CD4-positive, alpha-beta T cell treated with Interleukin-17A for 4 hours (primary cell): ENCODE measurements around the gene PFN1.
A peak's percentile ranks its signal among the peaks of the same experiment; 100 is the strongest.

Experiments used
- DNase-seq: peaks from one replicate; pipeline ENCODE4 v3.0.0-alpha.2; 2020; ENCODE audit warnings: mixed read lengths

Gene PFN1

GRCh38 chr17:4948166-4948930 lies at the start of gene PFN1:
PFN1 (minus strand) TSS chr17:4948530; CDS start chr17:4948394, 136 bp downstream.
- DNase-seq = peak; percentile 97

GRCh38 chr17:4997302-4998026 lies 49.1 kb upstream of the PFN1 start, which contains the start of the genes INCA1 and KIF1C:
INCA1 (minus strand) TSS chr17:4997522; CDS start chr17:4994437, 3,085 bp downstream.
KIF1C (plus strand) TSS chr17:4997950; CDS start chr17:5000247, 2,297 bp downstream.
- DNase-seq = peak; percentile 93

DNA sequence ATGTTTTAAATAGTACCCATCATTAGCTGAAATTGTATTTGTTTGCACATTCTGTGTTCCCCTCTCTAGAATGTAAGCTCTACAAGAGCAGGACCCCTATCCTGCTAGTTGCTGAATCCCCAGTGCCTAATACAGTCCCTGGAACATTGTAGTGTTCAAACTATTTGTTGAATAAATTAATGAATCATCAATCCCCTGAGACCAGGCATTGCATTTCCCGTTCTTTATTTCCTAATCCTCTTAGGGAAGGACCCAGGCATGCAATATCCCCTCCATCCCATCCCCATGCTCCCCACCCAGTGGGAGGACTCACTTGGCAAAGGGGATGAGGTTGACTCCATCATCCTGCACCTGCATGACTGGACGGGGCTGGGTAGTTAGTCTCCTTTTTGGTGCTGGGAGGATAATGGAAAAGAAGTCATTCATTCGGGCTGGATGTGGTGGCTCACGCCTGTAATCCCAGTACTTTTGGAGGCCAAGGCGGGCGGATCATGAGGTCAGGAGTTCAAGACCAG lies 45.8 kb upstream of the PFN1 start:
- no peak for DNase-seq

DNA sequence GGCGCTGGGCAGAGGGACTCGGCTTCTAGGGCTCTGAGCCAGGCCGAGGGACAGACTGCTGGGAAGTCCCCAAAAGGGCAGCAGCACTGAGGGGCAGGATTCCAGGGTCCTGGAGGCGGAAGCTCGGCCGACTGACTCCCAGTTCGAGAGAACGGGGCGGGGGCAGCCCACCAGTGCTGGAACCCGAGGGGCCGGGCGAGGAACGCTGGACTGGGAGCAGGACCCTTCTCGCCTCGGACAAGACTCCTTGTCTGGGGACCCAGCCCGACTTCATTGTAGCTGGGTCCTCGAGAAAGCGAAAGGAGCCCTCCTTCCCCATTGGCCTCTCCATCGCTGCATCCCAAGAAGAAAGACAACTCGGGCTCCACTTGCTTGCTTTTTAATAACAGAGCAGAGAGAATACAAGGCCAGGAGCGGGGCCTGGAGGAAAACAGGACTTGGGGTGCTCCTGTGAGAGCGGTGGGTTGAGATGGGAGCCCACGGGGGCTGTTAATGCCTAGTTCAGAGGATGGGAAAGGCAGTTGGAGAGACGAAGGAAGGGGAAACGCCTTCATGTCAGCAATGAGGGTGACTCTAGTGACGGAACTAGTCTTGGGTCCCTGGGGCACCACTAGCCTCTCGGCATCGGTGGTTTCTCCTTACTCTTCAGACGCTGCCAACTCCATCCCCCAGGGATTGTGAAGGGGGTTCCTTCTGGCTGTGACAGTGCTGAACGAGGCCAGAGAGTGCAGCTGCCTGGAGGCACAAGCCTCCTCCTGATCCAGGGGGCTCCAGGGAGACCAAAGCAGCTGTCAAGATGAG lies 39.6 kb upstream of the PFN1 start:
- peak; percentile 13 for DNase-seq

- DNase-seq = peak; percentile 92
These were observed 38.8 kb upstream of the PFN1 start, which contains the start of gene CAMTA2 for GRCh38 chr17:4986951-4987766. CAMTA2 (minus strand) TSS chr17:4987675; CDS start chr17:4986222, 1,453 bp downstream.

GRCh38 chr17:4986403-4986802 lies 38.1 kb upstream of the PFN1 start:
- DNase-seq = no peak

- no peak for DNase-seq
These were observed 34.0 kb upstream of the PFN1 start for GRCh38 chr17:4982305-4982704.

DNA sequence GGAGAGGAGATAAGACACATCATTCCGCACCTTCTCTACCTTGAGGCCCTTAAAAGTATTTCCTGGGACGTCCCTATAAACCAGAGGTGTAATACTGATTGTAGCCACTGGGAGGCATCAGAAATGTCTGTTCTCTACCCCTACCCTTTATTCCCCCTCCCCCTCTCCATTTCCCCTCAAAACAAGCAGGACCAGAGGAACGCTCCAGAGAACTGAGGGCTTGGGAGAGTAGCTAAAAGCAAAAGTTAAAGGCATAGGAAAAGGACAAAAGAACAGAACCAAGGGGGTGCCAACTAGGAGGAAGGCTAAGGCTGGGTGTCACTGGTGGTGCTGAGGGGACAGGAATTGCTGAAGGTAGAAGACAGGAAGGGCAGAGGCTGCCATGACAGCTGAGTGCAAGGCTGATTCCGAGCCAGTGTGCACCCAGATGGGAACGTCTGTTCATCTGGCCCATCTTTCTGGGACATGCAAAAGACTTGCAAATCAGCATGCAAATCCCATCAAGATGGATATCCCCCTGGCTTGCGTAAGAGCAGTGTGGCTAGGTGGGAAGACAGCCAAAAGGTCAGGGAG lies 32.4 kb upstream of the PFN1 start:
- peak; percentile 69 for DNase-seq

GRCh38 chr17:4978726-4979125 lies 30.4 kb upstream of the PFN1 start:
- no peak for DNase-seq

DNA sequence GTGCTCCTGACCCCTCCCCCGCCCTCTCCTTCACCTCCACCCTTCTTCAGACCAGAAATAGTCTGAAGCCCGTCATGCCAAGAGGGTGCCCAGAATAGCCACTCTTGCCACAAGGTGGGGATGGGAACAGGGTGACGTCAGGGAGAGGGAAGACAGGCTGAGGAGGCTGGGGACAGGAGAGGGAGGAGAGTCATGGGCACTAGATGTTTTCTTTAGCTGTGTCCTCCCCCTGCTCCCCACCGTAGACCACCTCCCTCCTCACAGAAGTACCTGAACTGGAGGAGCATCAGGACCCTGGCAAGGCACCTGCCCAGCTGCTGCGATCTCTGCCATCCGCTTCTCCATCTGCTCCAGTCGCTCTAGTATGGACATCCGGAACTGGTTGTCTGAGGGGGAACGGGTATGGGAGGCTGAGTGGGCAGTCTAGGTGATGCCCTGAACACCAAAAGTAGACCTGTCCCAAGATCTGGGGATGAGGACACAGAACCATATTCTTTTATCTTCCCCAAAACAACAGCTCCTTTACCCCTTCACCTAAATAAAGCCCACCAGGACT lies 25.9 kb upstream of the PFN1 start:
- no peak for DNase-seq

DNA sequence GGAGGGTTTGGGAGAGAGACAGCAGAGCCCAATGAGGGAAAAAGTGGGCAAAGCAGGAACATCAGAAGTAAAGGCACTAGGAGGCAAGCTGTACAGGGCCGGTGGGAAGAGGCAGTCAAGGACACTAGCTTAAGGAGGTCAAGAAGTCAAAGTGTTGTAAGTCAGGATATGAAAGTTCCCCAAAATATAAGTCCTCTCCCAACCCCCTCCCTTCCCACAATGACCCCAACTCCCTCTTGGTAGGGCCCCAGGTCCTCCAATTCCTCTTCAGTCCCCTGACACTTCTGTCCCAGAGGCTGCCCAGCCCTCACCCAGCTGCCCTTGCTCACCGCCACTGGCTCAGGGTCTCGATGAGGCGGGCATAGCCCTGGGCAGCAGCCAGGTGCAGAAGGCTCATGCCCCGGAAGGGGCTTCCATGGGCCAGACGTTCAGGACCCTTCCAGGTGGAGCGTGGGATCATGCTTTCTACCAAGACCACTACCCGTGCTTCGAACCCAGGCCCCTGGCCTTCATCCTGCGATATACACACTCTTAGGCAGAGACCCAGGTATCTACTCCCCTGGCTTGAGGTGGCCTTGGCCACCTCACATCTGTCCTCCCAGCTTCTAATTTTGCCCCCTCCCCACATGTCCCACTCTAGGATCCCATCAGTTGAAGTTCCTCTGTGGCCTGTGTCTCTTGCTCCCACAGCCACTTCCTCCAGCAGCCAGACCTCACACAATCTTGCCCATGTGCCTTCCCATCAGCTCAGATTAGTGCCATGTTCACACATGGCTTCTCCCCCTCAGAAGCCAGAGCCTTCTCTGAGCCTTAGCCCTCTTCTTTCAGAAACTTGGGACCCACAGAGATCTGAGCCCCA lies 25.2 kb upstream of the PFN1 start:
- DNase-seq = no peak

DNA sequence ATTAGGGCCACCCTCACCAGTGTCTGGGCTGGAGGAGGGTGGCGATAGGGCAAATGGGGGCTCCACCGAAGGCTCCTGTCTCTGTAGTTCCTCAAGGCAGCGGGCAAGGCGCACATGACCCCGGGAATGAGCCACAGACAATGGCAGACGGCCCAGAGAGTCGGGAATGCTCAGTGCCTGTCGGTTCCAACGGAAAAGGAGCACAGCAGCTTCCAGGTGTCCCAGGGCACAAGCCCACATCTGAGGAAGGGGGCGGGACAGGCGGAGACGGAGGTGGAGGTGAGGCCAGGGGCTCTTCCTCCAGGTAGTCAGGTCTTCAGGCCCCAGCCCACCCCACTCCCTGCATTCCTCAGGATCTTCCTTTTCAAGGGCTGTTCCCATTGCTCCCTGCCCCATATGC lies 24.4 kb upstream of the PFN1 start:
- no peak for DNase-seq

DNA sequence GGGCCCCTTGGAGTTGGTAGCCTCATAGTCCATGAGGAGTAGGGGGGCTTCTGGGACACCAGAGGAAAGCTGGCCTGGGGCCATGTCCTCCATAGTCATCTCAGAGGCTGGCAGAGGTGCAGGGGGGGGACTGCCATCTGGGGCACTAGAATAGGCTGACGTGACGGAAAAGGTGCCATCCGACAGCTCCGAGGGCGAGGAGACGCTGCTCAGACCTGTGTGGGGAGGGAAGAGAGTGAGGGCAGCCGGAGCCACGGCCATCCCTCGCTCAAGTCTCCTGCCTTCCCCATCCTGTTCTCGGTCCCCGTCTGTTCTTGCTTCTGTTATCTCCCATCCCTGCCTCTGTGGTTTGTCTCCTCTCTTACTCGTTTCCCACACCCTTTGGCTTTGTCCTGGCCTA lies 24.0 kb upstream of the PFN1 start:
- no peak for DNase-seq

GRCh38 chr17:4971826-4972225 lies 23.5 kb upstream of the PFN1 start:
- no peak for DNase-seq

DNA sequence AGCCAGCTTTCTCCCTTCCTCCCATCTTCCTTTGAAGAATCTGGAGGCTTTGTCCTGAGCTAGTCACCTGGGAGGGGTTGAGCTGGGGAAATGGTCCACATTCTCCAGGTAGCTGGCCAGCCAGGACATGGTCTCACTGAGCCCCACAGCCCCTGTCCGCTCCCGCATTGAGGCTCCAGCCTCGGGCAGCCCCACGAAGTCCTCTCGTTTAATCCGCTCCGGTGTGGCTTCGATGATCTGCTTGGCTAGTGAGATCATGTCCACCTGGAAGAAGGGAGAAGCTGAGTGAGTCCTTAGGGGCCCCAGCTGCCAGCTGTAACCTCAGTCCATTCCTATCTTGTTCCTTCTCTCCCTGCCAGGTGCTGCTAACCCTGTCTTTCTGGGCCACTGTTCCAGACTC lies 21.9 kb upstream of the PFN1 start:
- DNase-seq = no peak

GRCh38 chr17:4969551-4970173 lies 21.3 kb upstream of the PFN1 start:
- DNase-seq = no peak

DNA sequence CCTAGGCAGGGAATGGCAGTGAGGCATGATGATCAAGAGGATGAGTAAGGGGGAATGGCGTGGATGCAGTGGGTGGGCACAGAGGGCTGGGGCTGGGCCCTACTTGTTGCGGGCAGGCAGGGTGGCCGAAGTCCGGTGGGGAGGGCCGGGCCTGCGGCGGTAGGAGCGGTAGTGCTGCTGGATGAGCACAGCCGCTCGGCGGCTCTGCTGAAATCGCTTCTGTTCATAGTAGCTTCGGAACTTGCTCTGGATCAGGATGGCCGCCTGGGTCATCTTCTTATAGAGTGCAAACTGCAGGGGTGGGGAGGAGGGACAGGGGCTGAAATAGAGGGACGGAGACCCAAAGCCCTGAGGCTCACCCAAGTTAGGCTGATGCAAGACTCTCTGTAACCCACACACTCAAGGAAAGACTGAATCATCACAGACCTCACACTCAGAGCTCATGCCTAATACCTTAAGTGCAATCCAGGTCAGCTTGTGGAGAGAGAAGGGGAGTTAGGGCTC lies 20.8 kb upstream of the PFN1 start:
- DNase-seq = no peak

GRCh38 chr17:4968486-4969046 lies 20.2 kb upstream of the PFN1 start:
- DNase-seq = no peak
